KBM-7 (cell line): ENCODE results near the gene AQP4.

Experiments
- DNase-seq: peaks from one replicate; pipeline ENCODE4 v3.0.0-alpha.2; 2015
- in situ Hi-C: fragments of 300-500 bp; cut with MboI; formaldehyde crosslinking; loops from 2 replicates; pipeline ENCODE4 v1.14.3; 2020; ENCODE audit warnings: low sequenced_read_pairs, low pct_unique_long_range_greater_than_20kb, mixed read lengths

AQP4 gene, protein sequence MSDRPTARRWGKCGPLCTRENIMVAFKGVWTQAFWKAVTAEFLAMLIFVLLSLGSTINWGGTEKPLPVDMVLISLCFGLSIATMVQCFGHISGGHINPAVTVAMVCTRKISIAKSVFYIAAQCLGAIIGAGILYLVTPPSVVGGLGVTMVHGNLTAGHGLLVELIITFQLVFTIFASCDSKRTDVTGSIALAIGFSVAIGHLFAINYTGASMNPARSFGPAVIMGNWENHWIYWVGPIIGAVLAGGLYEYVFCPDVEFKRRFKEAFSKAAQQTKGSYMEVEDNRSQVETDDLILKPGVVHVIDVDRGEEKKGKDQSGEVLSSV

DNA sequence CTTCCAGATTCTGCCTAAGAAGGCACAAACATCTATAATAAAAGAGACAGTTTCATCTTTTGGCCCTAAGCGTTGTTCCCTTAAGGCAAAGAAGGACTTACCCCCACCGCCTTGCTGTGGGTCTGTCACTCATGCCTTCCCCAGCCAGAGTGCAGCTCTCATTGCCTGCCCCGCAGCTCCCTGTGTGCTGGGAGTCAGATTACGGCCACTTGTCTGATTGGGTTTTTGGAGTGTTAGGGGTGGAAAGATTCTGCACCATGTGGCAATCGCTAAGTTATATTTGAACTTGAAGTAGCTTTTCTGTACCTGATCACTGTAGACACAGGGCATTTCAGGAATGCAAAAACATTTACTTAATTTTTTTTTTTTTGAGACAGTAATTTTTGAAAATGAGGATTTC, at the start of gene AQP4:
Gene AQP4, minus strand, starts transcription at position 151 of the 400 bp plus-strand sequence. Its CDS starts 18 bp downstream, at position 133.
- no peak for DNase-seq
- in situ Hi-C loops = no loop called here

DNA sequence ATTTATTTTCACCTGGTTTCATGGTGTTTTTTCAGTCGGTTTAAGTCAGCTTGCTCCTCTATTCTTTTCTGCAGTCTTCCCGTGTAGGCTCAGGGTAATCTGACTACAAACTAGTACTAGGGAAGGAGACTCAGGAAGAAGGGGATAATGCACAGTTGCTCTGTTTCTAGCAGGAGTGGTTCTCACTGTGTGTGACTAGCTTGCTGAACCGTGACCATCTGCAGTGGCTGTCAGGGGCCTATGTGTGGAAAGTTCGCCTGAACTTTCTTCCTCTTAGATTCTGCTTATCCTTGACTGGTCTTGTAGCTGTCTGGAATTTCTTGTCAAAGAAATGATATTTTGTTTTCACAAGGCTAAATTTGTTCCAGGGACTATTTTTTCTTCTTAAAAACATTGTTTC, 46.3 kb upstream of the AQP4 start:
- in situ Hi-C loops = no loop called here
- no peak for DNase-seq

DNA sequence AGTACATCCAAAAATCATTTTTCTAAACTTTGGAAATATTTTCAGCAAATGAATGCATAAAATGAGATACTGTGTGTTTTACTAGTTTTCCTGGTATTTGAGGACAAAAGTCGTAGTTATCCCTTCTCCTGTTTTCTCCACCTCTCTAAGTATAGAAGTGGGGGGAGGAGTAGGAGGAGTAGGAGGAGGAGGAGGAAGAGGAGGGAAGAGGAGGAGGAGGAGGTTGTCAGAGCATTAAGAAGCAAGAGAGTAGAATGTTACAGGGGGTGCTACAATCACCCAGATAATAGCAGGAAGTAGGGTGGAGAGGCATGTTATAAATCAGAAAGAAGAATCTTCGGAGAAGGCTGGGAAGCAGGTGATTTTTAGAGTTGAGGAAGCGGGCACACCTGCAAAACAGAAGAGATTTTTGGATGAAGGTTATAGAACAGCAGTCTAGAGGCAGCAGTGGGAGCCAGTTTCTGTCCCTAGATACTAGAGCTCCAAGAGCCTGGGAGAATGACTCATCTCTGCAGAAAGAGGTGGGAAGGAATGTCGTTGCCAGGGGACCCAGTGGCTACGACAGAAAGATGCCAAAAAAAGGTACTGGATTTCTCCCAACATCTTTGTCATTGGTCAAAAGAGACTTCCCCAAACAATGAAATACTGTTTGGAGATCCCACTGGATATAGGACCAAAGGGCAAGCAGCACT, 44.2 kb upstream of the AQP4 start:
- DNase-seq = no peak
- in situ Hi-C loops = no loop called here

DNA sequence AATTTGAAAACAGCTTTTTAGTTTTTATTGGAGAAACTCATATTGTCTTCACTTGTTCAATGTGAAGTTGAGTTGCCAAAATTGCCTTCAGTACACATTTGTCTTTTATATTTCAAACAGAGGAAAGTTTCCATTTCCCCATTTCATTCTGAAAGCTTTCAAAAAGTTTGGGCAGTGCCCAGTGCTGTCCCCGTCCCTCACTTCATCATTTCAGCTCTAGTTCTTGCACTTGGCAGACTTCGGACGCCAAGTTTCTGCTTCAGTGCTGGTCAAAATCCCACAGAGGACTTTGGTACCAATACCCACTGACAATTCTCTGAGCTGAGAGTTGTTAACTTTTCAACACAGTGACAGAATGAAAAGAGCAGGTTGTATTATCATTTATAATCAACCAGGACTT, 43.4 kb upstream of the AQP4 start:
- no peak for DNase-seq
- in situ Hi-C loops = no loop called here

DNA sequence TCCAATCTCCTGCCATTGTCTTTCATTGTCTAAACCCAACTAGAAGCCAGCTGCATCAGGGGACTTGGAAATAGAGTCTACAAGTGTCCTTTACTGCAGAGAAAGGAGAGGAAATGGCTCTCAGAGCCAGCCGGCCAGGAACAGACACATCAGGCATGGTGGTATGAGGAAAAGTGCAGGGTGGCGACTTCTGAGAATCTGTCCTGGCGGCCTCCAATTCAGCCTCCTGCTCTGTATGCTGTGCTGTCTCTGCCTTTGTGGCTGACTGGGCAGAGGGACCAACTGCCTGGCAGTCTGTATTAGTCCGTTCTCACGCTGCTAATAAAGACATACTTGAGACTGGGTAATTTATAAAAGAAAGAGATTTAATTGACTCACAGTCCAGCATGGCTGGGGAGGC, 36.8 kb upstream of the AQP4 start:
- DNase-seq = no peak
- in situ Hi-C loops = no loop called here

DNA sequence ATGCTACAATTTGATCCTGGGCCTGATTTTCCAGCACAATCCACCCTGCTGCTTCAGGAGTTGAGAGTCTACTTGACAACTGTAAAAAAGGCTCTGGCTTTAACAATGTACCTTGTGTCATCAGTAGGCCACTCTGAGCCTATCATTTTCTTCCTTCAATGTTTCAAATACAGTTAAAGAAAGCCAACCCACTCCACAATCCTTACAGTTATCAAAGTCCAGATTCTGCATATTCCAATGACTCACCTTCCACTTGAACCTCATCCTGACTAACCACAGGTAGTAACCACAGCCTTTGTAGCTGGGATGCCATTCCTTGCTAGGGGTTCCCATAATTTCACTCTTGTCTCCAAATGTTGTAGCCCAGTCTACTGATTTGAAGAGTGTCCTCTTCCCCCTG, 35.5 kb upstream of the AQP4 start:
- no peak for DNase-seq
- in situ Hi-C loops = no loop called here

DNA sequence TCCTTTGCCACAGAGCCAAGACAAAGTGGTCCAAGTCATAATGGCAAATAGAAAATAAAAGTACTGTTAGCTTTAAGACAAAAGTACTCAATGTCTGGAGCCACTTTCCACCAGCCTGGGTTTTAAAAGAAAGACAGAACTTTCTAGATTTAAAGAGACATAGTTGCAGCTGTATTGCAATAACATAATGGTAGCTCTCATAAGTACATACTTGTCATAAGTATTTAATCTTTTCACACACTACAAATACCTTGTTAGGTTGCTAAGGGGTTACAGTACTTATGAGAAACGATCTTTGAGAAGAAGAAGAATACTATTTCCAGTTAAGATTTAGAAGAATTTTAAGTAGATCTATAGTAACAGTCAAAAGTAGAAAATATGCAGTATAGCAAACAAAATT, 28.9 kb upstream of the AQP4 start:
- in situ Hi-C loops = no loop called here
- DNase-seq = no peak

DNA sequence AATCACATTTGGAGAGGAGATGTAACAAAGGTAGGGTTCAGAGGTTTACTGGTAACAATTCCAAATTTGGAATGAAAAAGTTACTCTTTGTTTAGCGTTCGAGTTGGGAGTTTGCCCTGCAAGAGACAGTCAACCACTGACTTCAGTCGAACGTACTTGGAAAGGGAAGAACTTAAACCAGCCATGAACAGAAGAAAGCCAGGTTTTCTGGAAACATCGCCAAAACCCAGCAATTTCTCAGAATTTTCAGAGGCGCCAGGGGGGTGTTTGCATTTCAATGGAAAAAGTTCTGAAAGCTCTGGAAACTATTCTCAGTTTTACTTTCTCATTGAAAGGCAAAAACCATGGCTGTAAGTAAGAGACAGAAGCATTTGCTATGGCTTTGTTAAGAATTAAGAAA, 28.5 kb upstream of the AQP4 start:
- DNase-seq = no peak
- in situ Hi-C loops = no loop called here

DNA sequence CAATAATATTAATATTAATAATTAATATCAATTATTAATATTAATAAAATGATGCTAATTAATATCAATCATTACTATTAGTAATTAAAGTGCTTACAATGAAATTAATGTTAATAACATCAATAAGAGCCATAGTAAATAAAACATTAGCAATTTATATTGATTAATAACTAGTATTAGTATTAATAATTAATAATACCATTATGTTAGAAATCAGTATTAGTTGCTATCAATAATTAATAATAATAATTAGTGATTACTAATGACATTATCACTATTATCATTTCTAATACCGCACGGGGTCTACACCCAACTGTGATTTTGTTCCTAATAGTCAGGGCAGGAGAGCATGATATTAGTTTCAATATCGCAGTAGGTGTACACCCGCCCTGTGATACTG, 22.8 kb upstream of the AQP4 start:
- in situ Hi-C loops = no loop called here
- no peak for DNase-seq

DNA sequence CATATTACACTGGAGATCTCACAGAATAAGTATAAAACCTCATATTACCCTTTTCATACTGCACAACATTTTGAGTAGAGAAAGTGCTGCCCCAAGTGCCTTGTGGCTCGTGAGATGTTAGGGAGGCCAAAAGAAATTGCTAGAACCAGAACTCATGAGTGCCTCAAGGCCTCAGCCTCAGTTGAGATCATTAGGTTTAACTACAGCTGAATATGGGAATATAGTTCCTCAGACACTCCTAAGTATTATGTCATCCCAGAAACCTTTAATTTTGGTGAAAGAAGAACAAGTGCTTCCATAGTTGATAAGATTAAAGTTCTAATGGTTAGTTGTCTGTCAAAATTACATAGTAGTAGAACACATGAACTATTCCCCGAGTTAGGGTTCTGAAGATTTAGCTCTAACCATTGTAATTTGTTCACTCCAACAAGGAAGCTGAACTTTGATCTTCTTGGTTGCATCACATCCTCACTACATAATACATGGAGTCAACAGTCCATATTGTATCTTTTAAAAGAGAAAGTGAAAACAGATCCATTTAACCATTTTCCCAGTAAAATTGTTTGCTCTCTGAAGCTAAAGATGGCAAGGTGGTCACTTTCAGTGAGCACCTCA, 9.6 kb upstream of the AQP4 start:
- no peak for DNase-seq
- in situ Hi-C loops = no loop called here

DNA sequence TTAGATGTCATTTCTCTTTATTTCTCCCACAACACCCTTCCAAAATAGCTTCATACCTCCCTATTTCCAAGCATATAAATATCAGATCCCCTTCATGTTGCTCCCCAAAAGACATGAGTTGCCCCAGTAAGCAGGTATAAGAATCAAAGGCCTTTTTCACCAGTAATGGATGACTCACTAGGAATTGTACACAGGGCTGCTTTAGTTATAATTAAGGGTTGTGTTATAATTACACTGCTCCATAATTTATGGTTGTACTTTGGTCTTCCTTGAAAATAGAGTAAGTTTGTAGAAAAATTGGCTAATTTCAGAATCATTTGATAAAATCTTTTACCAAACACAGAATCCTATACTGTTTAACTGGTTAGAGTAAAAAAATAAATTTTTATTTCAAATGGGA, 8.8 kb upstream of the AQP4 start:
- in situ Hi-C loops = no loop called here
- DNase-seq = no peak

DNA sequence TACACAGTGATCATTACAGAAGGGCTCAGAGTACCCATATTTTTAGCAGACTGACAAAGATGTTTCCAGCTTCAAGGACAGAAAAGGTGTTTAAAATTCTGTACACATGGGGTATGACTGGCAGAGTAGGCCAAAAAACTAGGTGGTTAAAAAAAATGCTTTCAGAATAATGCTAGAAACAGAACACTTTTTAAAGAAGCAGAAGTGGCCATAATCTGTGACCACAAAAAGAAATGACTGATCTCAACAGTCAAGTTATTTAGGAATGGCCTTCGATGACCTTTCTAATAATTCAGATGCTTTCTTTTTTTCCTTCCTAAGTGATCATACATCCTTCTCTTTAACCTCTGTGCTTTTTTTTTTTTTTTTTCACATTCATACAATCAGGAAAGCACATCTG, 4.1 kb upstream of the AQP4 start:
- no peak for DNase-seq
- in situ Hi-C loops = no loop called here

DNA sequence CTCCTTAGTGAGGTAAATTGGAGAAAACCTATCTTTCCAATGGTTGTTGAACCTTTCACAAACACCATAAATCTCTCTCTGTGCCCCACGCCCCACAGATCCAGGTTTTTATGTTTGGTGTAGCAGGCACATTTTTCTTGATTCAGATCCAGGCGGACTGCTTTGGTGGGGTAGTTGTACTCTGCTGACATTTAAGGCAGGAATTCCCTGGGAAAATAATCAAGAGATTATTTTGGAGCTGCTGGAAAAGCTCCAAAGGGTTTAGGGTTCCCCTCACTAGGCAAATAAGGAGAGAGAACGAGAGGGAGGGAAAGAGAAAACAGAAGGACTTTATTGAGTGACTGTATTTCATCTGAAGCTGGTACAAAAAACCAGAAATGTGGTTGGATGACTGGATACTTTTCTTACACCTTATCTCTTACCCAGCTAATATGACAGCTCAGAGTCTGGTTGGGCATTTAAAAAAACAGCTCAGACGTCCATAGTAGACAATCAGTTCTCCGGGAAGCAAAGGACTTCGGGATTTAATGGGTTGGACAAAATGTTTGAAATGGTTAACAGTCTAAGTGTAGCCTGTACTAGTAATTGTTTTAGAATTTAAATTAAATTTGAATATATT, 3.6 kb upstream of the AQP4 start:
- DNase-seq = no peak
- in situ Hi-C loops = no loop called here

DNA sequence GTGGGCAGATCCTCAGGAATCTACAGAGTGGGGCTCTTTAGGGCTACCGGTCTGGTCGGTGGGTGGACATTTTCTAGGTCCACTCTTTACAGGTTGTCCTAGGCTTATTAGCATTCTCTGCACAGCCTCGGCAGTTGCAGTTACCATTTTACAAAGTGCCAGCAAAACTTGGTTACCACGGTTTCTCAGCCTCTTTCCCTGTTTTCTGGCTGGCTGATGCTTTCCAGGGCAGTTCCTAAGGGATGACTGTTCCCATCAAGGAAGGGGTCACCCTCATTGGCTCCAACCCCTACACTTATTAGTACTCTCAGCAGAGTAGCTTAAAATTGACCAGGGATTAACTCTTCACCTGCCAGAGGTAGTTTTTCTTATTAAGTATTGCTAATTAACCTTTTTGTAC, 2.0 kb upstream of the AQP4 start:
- no peak for DNase-seq
- in situ Hi-C loops = no loop called here

DNA sequence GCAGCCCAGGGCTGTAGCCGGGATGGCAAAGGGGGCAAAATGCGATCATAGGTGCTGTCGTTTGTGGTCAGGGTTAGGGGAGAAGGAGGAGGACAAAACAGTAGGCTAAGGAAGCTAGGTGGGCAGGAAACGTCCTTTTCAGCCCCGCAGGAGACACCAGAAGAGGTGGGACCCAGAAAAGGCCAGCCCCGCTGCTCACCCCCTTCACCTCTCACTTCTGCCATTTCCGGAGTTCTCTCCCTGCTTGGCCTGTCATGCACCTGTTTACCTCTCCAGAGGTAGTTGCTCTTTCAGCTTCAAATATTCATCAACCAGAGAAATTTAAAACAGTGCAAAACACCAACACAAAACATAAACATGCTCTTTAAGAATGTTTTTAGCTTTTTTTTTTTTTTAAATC, 849 bp downstream of the AQP4 start:
- DNase-seq = no peak
- in situ Hi-C loops = no loop called here

DNA sequence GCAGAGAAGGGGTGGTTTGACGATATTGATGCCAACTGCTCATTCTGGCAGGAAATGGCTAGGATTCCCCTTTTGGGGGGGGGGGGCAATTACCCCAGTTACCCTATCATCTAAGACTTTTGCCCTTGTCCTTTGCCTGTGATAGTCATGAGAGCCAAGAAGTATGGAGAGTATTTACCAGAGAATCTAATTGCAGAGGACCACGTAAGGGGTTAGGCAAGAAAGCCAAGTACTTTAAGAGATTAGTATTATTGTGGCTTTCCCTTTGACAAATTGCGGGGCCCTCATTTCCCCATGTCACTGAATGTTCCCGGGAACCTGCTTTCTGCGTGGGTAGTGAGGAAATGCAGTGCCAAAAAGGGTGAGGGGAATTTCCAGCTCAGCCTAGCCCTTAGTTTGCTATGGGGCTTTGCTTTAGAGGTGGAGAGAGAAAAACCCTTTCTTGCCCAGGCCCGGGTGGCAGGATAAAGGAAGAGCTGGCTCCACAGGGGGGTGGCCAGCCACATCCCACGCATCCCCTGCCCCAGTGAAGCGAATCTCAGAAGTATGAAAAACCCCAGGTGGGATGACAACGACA, 1.5 kb downstream of the AQP4 start:
- no peak for DNase-seq
- in situ Hi-C loops = no loop called here

DNA sequence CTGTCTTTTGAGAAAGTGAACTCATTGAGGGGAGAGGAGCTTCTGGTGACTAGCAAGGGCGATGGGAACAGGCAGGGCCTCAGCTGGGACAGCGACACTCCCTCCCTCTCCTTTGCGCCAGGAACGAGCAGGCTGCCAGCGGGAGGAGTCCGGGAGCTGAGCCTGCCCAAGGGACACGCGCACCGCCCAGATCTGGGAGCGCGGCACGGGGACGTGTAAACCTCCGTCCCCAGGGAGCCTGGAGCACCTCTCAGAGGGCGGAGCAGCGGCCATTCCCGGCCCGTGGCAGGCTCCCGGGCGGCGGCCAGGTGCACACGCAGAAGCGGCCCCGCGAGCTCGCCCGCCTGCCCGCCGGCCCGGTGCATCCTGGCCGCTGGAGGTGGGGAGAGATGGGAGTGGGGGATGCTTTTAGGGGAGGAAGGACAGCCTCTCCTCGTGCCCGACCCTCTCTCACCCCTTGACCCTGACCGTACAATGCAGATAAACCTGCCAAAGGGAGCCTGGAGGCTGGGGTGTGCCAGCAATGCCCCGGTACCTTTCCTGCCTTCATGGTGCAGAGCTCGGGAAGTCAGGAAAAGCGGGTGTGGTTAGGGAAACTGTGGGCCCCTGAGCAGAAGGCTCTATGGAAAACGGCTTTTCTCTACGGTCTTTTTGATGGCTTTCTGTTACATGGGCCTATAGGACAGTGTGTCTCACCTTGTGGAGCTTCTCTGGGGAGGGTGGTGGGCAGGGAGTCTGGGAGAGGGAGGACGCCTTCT, 2.2 kb downstream of the AQP4 start:
- no peak for DNase-seq
- in situ Hi-C loops = no loop called here

DNA sequence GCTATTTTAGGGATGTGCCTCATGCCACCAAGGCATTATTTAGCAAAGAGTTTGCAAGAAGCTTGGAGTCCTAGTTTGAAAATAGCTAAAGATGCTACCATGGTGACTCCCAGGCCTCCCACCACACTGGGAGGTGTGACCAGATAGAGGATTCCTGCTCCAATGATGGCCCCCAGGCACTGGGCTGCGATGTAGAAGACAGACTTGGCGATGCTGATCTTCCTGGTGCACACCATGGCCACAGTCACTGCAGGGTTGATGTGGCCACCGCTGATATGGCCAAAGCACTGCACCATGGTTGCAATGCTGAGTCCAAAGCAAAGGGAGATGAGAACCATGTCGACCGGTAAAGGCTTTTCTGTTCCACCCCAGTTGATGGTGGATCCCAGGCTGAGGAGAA, 3.4 kb downstream of the AQP4 start:
- DNase-seq = no peak
- in situ Hi-C loops = no loop called here

DNA sequence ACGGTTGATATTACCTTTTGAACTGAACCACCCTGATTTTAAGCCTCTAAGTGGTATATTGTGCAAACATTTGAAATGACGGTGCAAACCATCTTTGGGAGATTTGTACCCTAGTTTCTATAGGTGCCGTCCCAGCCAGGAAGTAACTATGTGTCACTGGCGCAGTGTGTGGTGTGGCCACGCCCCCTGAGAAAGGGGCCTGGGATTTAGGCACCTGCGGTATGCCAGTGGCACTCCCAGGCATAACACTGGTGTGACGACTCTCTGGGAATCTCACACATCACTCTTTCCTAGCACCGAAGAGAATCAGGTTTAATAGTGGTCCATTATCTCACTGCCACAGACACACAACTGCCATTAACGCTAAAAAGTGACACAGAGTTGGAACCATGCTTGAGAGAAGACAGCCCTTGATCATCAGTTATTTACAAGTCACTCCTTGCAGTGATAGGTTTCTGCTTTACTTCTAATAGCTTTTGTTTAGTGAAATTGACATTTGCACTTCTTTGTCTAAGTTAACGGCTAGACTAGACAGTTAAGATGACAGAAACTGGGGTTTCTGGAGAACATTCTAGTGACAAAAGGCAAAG, 11.1 kb downstream of the AQP4 start:
- DNase-seq = no peak
- in situ Hi-C loops = no loop called here
